Cardiac fibroblast (primary cell): ENCODE results near the gene MYH6.
"Not testable (repeated sequence)": the region's sequence is repeated elsewhere in the genome, so short reads cannot be mapped to it uniquely, and the experiment has no call there.

ENCODE experiments used
- DNase-seq, 2 donors: peaks; one replicate each; pipeline versions ENCODE4 v3.0.0 to v3.0.0-alpha.2; 2010; ENCODE audit warnings: low read depth in 2 of 2
- H3K4me3 ChIP-seq, 2 donors: replicated peaks in 1 of 2; 1 replicate in 1 of 2; 2 replicates in 1 of 2; pipeline ENCODE4 v1.5.1; 2011; ENCODE audit warnings: low read depth in 2 of 2, low read length in 2 of 2, mild to moderate bottlenecking in 2 of 2, moderate library complexity in 1 of 2
- CTCF ChIP-seq: IDR thresholded peaks from one replicate; pipeline ENCODE4 v1.5.1; 2011; ENCODE audit warnings: low read depth, mild to moderate bottlenecking, low read length, inconsistent platforms

MYH6 gene

GRCh38 chr14:23431486-23431885, 23.4 kb upstream of the MYH6 start:
- no peak for DNase-seq
- H3K4me3 ChIP-seq: no peak overlapping the region
- no peak for TF ChIP-seq CTCF

- DNase-seq: peak in 1 of 2 donors; percentile 12
- H3K4me3 ChIP-seq: no peak overlapping the region
- TF ChIP-seq CTCF: no peak
Observed at GRCh38 chr14:23430723-23431085, 22.6 kb upstream of the MYH6 start.

GRCh38 chr14:23430016-23430722, 22.1 kb upstream of the MYH6 start:
- no peak overlapping the region for H3K4me3 ChIP-seq
- TF ChIP-seq CTCF: no peak
- no peak for DNase-seq

- no peak overlapping the region for H3K4me3 ChIP-seq
- no peak for TF ChIP-seq CTCF
- no peak for DNase-seq
Observed at GRCh38 chr14:23428686-23429495, 20.8 kb upstream of the MYH6 start.

GRCh38 chr14:23425798-23426197, 17.7 kb upstream of the MYH6 start:
- not testable (repeated sequence) for H3K4me3 ChIP-seq, DNase-seq

- no peak for TF ChIP-seq CTCF
- H3K4me3 ChIP-seq: no peak overlapping the region
- no peak for DNase-seq
Observed at GRCh38 chr14:23425169-23425568, 17.1 kb upstream of the MYH6 start.

GRCh38 chr14:23423657-23424056, 15.6 kb upstream of the MYH6 start:
- TF ChIP-seq CTCF: no peak
- no peak overlapping the region for H3K4me3 ChIP-seq
- DNase-seq: no peak
